Fibroblast of villous mesenchyme (primary cell): ENCODE results near the gene CDKL1. TPM values are rescaled to one million over a fixed set of nuclear protein-coding genes. Genes with fewer than 3 reads are reported as not detected.

Source experiments
- DNase-seq: peaks from one replicate; pipeline ENCODE4 v3.0.0-alpha.2; 2010; ENCODE audit warnings: low read depth
- H3K4me3 ChIP-seq: 2 replicates; pipeline ENCODE4 v1.5.1; 2011; ENCODE audit warnings: low read depth, mild to moderate bottlenecking, low read length
- total RNA-seq: library from RNA; depleted of rRNA; stranded (reverse); fragments of >200 nt; gene quantifications from 2 replicates; pipeline ENCODE4 v1.2.3, GENCODE V29; 2012
- TF ChIP-seq, protein P1 (sequence below): IDR thresholded peaks from 2 replicates; pipeline ENCODE4 v1.5.1; 2012; ENCODE audit warnings: low read depth, mild to moderate bottlenecking, low read length; ENCODE audit not compliant: insufficient read depth

The CDKL1 gene
- total RNA-seq, 1 donor = 12.1 TPM

DNA sequence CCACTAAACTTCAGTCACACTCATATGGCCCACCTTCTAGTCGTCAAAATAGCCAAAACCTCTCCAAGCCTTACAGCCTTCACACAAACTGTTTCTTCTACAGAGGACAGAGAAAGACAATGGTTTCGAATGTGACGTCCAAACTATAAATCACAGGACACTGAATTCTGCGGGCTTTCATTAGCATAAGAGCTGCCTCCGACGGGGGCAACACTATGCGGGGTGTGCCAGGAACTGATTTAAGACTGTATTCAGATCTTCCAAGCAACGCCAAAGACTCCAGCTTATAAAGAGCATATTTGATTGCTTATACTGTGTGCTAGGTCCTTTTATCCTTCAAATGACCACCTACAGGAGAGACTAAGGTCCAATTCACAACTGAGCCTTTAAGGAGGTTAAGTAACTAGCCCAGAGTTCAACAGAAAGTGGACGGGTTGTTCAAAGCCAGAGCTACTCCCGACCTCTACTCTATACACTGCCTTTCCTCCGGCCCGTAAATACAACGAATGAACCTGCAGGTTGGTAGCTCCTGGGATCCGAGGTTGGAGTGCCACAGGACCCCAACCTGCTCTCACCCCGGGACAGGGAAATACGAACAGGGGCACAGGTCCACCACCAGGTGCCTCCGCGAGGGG is 85.2 kb downstream of the CDKL1 start:
- peak overlapping the region; percentile 88 for H3K4me3 ChIP-seq
- DNase-seq = peak; percentile 10

DNA sequence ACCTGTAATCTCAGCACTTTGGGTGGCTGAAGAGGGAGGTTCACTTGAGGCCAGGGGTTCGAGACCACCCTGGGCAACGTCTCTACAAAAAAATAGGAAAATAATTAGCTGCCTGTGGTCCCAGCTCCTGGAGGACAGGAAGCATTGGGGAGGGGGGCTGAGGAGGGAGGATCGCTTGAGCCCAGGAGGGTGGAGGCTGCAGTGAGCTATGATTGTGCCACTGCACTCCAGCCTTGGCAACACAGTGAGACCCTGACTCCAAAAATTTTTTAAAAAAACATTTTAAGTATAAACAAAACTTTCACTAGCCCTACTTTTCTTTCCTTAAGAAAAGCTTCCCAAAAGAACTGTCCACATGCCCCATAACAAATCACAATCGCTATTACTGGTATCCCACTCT is 86.2 kb downstream of the CDKL1 start:
- no peak overlapping the region for H3K4me3 ChIP-seq
- TF ChIP-seq, protein P1, sequence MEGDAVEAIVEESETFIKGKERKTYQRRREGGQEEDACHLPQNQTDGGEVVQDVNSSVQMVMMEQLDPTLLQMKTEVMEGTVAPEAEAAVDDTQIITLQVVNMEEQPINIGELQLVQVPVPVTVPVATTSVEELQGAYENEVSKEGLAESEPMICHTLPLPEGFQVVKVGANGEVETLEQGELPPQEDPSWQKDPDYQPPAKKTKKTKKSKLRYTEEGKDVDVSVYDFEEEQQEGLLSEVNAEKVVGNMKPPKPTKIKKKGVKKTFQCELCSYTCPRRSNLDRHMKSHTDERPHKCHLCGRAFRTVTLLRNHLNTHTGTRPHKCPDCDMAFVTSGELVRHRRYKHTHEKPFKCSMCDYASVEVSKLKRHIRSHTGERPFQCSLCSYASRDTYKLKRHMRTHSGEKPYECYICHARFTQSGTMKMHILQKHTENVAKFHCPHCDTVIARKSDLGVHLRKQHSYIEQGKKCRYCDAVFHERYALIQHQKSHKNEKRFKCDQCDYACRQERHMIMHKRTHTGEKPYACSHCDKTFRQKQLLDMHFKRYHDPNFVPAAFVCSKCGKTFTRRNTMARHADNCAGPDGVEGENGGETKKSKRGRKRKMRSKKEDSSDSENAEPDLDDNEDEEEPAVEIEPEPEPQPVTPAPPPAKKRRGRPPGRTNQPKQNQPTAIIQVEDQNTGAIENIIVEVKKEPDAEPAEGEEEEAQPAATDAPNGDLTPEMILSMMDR = no peak
- no peak for DNase-seq

More for the DNA sequence above, 85.2 kb downstream of the CDKL1 start:
- TF ChIP-seq, protein P1 = peak; percentile 44

DNA sequence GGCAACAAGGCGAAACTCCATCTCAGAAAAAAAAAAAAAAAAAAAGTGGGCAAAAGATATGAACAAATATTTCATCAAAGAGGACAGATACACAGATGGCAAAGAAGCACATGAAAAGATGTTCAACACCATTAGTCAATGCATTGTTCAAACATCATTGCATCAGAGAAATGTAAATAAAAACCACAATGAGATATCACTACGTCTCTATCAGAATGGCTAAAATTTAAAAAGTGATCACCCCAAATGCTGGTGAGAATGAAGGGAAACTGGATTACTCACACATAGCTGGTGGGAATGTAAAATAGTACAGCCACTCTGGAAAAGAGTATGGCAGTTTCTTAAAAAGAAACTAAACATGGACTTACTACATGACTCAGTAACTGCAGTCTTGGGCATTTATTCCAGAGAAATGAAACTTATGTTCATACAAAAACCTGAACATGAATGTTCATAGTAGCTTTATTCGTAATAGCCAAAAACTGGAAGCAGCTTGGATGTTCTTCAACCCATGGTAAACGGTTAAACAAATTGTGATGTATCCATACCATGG is 88.2 kb downstream of the CDKL1 start:
- peak; percentile 50 for DNase-seq
- H3K4me3 ChIP-seq = no peak overlapping the region
- TF ChIP-seq, protein P1 = no peak

DNA sequence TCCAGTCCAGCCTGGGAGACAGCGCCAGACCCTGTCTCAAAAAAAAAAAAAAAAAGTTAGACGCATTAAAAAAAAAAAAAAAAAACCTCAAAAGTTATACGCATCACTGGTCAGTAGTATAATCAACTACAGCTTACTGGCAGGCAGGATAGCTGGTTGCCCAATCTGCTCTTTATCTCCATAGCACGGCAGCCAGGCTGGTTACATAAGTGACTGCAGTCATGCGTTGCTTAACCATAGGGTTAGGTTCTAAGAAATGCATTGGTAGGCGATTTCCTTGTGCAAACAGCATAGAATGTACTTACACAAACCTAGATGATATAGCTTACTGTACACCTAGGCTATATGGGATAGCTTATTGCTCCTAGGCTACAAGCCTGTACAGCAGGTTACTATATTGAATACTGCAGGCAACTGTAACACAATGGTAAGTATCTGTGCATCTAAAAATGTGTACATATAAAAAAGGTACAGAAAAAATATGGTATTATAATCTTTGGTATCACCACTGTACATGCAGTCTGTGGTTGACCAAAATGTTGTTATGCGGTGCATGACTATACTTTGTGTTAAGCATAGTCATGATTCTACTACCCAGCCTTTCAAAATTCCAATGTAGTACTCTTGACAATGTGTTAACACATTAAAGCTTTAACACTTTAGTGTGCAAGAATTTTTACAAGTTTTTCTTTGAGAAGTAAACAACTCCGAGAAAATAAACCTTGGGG is 92.8 kb downstream of the CDKL1 start:
- no peak overlapping the region for H3K4me3 ChIP-seq
- TF ChIP-seq, protein P1 = no peak
- DNase-seq = peak; percentile 96

DNA sequence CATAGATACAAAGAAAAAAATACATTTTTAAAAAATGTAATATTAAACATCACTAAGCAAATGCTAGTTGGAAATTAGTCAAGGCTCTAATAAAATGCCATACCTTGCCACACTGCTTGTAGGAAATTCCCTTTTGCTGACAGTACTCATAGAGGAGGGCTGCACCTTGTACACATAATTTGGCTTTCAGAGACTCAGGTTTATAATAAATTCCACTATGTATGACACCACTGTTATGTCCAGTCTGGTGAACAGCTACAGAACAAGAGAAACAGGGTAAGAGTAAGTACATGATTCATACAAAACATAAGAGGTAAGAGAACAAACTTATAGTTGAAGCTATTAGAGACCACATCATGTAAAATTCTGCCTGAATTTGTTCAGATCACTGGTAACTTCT is 94.8 kb downstream of the CDKL1 start:
- H3K4me3 ChIP-seq = no peak overlapping the region
- no peak for DNase-seq
- TF ChIP-seq, protein P1 = no peak

DNA sequence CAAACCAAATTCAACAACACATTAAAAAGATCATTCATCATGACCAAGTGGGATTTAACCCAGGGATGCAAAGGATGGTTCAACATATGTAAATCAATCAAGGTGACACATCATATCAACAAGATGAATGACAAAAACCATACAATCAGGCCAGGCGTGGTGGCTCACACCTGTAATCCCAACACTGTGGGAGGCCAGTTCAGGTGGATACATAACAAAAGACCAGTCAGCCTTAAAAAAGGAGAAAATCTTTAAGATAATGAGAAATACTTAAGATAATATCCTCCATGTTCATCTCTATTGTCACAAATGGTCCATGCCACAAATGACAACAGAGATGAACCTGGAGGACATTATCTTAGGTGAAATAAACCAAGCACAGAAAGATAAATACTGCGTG is 97.1 kb downstream of the CDKL1 start:
- TF ChIP-seq, protein P1 = no peak
- no peak overlapping the region for H3K4me3 ChIP-seq
- no peak for DNase-seq

DNA sequence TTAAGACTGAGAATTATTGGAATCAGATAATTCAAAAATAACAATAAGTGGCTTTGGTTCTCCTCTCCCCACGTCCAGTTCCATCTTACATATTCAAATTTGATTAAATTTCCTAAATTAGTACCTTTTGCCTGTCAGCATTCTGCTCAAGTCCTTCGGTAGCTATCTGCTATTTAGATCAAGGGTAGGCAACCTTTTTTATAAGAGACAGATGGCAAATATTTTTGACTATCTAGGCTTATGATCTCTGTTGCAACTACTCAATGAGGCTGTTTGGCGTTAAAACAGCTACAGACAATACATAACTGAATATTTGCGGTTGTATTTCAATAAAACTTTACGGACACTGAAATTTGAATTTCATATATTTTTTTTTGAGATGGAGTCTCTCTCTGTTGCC is 106.4 kb downstream of the CDKL1 start:
- no peak overlapping the region for H3K4me3 ChIP-seq
- TF ChIP-seq, protein P1 = no peak
- no peak for DNase-seq
